GM18505 (cell line): ENCODE measurements around the gene F2RL3.

Experiments used
- ATAC-seq: cut with Tn5 transposase; IDR thresholded peaks from one replicate; pipeline ENCODE4 v1.9.1; 2021; ENCODE audit not compliant: unreplicated experiment
- POLR2A ChIP-seq: IDR thresholded peaks from 4 replicates; pipeline ENCODE4 v1.6.1; 2011; ENCODE audit warnings: borderline replicate concordance; ENCODE audit not compliant: insufficient read depth, insufficient read length; ENCODE audit errors: extremely low read depth

F2RL3 gene

GRCh38 chr19:16911046-16911445 is 22.2 kb downstream of the F2RL3 start:
- no peak for TF ChIP-seq POLR2A
- no peak for ATAC-seq

- ATAC-seq: no peak
- TF ChIP-seq POLR2A: no peak
Observed at GRCh38 chr19:16912780-16913179, 24.0 kb downstream of the F2RL3 start.

GRCh38 chr19:16914421-16914820 is 25.6 kb downstream of the F2RL3 start:
- no peak for TF ChIP-seq POLR2A
- ATAC-seq: no peak

GRCh38 chr19:16915135-16915534 is 26.3 kb downstream of the F2RL3 start:
- TF ChIP-seq POLR2A: no peak
- ATAC-seq: no peak

GRCh38 chr19:16915734-16916133 is 26.9 kb downstream of the F2RL3 start:
- no peak for TF ChIP-seq POLR2A

GRCh38 chr19:16917401-16917800 is 28.6 kb downstream of the F2RL3 start:
- no peak for ATAC-seq
- no peak for TF ChIP-seq POLR2A

More at GRCh38 chr19:16915734-16916133, 26.9 kb downstream of the F2RL3 start:
- ATAC-seq: no peak

- no peak for ATAC-seq
- no peak for TF ChIP-seq POLR2A
Observed at GRCh38 chr19:16919496-16919895, 30.7 kb downstream of the F2RL3 start.

- ATAC-seq: no peak
- TF ChIP-seq POLR2A: no peak
Observed at GRCh38 chr19:16920816-16921529, 32.2 kb downstream of the F2RL3 start.

GRCh38 chr19:16921766-16922591 is 33.2 kb downstream of the F2RL3 start:
- no peak for ATAC-seq
- TF ChIP-seq POLR2A: no peak

- no peak for ATAC-seq
- no peak for TF ChIP-seq POLR2A
Observed at GRCh38 chr19:16922592-16922934, 33.8 kb downstream of the F2RL3 start.

GRCh38 chr19:16922949-16923348 is 34.1 kb downstream of the F2RL3 start:
- TF ChIP-seq POLR2A: no peak
- no peak for ATAC-seq

- ATAC-seq: no peak
- no peak for TF ChIP-seq POLR2A
Observed at GRCh38 chr19:16927883-16928282, 39.1 kb downstream of the F2RL3 start.

- no peak for ATAC-seq
- no peak for TF ChIP-seq POLR2A
Observed at GRCh38 chr19:16928351-16928750, 39.6 kb downstream of the F2RL3 start.

GRCh38 chr19:16928916-16929315 is 40.1 kb downstream of the F2RL3 start:
- no peak for TF ChIP-seq POLR2A
- ATAC-seq: no peak

- TF ChIP-seq POLR2A: no peak
- no peak for ATAC-seq
Observed at GRCh38 chr19:16930753-16931152, 42.0 kb downstream of the F2RL3 start.

GRCh38 chr19:16931306-16931705 is 42.5 kb downstream of the F2RL3 start:
- ATAC-seq: no peak
- no peak for TF ChIP-seq POLR2A
